PC-9 (cell line): ENCODE data around the gene SLC39A9. TPM values are rescaled to one million over a fixed set of nuclear protein-coding genes. Genes with fewer than 3 reads are reported as not detected.

Source experiments
- BruUV-seq: library from RNA; stranded (reverse); fragments of 400-500 nt; replicated peaks from 2 replicates; lab custom pipeline; 2021; lab: Mats Ljungman, UMichigan
- CTCF ChIA-PET: fragments of 300-600 bp; sonication (Branson Sonifier 250); formaldehyde crosslinking; loops from one replicate; lab custom pipeline; 2022; ENCODE audit warnings: antibody characterized with exemption; lab: Charles Lee
- POLR2A ChIA-PET: fragments of 300-600 bp; sonication (Branson Sonifier 250); formaldehyde crosslinking; loops from one replicate; lab custom pipeline; 2022; ENCODE audit warnings: antibody characterized with exemption; ENCODE audit not compliant: unreplicated experiment; lab: Charles Lee
- DNase-seq, 2 experiments: peaks; one replicate each; pipeline versions ENCODE4 v3.0.0 to v3.0.0-alpha.2; 2015 to 2022; ENCODE audit warnings: mixed read lengths in 1 of 2
- H2AFZ ChIP-seq: fragments of 200-600 bp; sonication (generic); 2 replicates; pipeline ENCODE4 v1.8.1; 2017; ENCODE audit warnings: antibody characterized with exemption
- H3F3A ChIP-seq: fragments of 200-600 bp; sonication (generic); 2 replicates; pipeline ENCODE4 v1.8.1; 2017; ENCODE audit warnings: antibody characterized with exemption, mild to moderate bottlenecking, low read depth; ENCODE audit not compliant: insufficient read depth
- H3K27ac ChIP-seq: fragments of 200-600 bp; sonication (generic); 2 replicates; pipeline ENCODE4 v1.6.1; 2016; ENCODE audit warnings: mixed run types
- H3K27me3 ChIP-seq: fragments of 200-600 bp; sonication (generic); 2 replicates; pipeline ENCODE4 v1.6.1; 2016; ENCODE audit warnings: low read depth, mixed run types; ENCODE audit not compliant: insufficient read depth
- H3K36me3 ChIP-seq: fragments of 200-600 bp; sonication (generic); 2 replicates; pipeline ENCODE4 v1.6.1; 2016; ENCODE audit warnings: low read depth, mixed run types
- H3K4me1 ChIP-seq: fragments of 200-600 bp; sonication (generic); replicated peaks from 2 replicates; pipeline ENCODE4 v1.6.1; 2016; ENCODE audit warnings: mixed run types; ENCODE audit not compliant: insufficient read depth
- H3K4me2 ChIP-seq: fragments of 200-600 bp; sonication (generic); 2 replicates; pipeline ENCODE4 v1.6.1; 2017; ENCODE audit warnings: mixed run types
- H3K4me3 ChIP-seq: fragments of 200-600 bp; sonication (generic); 2 replicates; pipeline ENCODE4 v1.6.1; 2016; ENCODE audit warnings: mixed run types
- H3K79me2 ChIP-seq: fragments of 200-600 bp; sonication (generic); 2 replicates; pipeline ENCODE4 v1.6.1; 2017; ENCODE audit warnings: low read depth, mixed run types
- H3K9me2 ChIP-seq: fragments of 200-600 bp; sonication (generic); 2 replicates; pipeline ENCODE4 v1.8.1; 2017; ENCODE audit warnings: mild to moderate bottlenecking; ENCODE audit not compliant: insufficient read depth
- H3K9me3 ChIP-seq: fragments of 200-600 bp; sonication (generic); 2 replicates; pipeline ENCODE4 v1.8.1; 2016; ENCODE audit warnings: low read depth; ENCODE audit not compliant: insufficient read depth
- H4K20me1 ChIP-seq: fragments of 200-600 bp; sonication (generic); 2 replicates; pipeline ENCODE4 v1.8.1; 2017; ENCODE audit not compliant: insufficient read depth
- CTCF ChIP-seq: fragments of 200-600 bp; sonication (generic); conservative IDR thresholded peaks from 2 replicates; pipeline ENCODE4 v1.6.1; 2017; ENCODE audit warnings: mixed run types, antibody characterized with exemption, mild to moderate bottlenecking, moderate library complexity
- EZH2 ChIP-seq: fragments of 200-600 bp; sonication (generic); IDR thresholded peaks from 2 replicates; pipeline ENCODE4 v1.8.0; 2017; ENCODE audit warnings: antibody characterized with exemption, low read depth
- intact Hi-C: fragments of 100-400 bp; cut with micrococcal nuclease; formaldehyde crosslinking; loops from one replicate; pipeline ENCODE4 v1.10.0; 2022; ENCODE audit not compliant: unreplicated experiment
- total RNA-seq: library from RNA; stranded (reverse); gene quantifications from 2 replicates; pipeline ENCODE4 v1.2.3, GENCODE V29; 2021

Gene SLC39A9
- total RNA-seq, 1 experiment from 2014 or later = 95.1 TPM

DNA sequence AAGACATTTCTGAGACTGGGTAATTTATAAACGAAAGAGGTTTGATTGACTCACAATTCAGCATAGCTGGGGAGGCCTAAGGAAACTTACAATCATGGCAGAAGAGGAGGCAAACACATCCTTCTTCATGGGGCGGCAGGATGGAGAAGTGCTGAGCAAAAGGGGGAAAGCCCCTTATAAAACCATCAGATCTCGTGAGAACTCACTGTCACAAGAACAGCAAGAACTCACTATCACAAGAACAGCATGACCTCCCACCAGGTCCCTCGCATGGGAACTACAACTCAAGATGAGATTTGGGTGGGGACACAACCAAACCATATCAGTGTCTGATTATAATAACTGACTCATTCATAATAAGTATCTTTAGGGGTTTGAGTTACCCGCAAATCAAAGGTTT, 6.4 kb downstream of the SLC39A9 start:
- peaks cover 81% of the 10 kb centered on the region for H4K20me1 ChIP-seq
- H3K27me3 ChIP-seq = no peaks in the 10 kb centered on the region
- no TSS peak for BruUV-seq
- H3K79me2 ChIP-seq = peaks cover 98% of the 10 kb centered on the region
- H3K27ac ChIP-seq = no peak overlapping the region
- intact Hi-C loops = no loop called here
- no peaks in the 10 kb centered on the region for H3K36me3 ChIP-seq
- peaks cover 26% of the 10 kb centered on the region for H3K4me1 ChIP-seq
- H3K9me3 ChIP-seq = no peaks in the 10 kb centered on the region
- ChIA-PET POLR2A (no interaction called here), CTCF (no interaction called here)
- no peaks in the 10 kb centered on the region for H3F3A ChIP-seq
- TF ChIP-seq EZH2 = no peak
- no peak for TF ChIP-seq CTCF
- H3K4me2 ChIP-seq = no peak overlapping the region
- no peaks in the 10 kb centered on the region for H3K9me2 ChIP-seq
- H2AFZ ChIP-seq = no peak overlapping the region
- DNase-seq = no peak
- no peak overlapping the region for H3K4me3 ChIP-seq

GRCh38 chr14:69405762-69406161, 7.3 kb downstream of the SLC39A9 start:
- Histone ChIP-seq H3K9me2 (no peaks in the 10 kb centered on the region), H3K27me3 (no peaks in the 10 kb centered on the region), H3K4me3 (no peak overlapping the region), H3K9me3 (no peaks in the 10 kb centered on the region), H3K36me3 (no peaks in the 10 kb centered on the region), H3K4me1 (peaks cover 18% of the 10 kb centered on the region), H3F3A (no peaks in the 10 kb centered on the region), H4K20me1 (peaks cover 81% of the 10 kb centered on the region), H2AFZ (no peak overlapping the region), H3K4me2 (no peak overlapping the region), H3K27ac (no peak overlapping the region), H3K79me2 (peaks cover 98% of the 10 kb centered on the region)
- no peak for DNase-seq
- no peak for TF ChIP-seq EZH2
- no peak for TF ChIP-seq CTCF
- ChIA-PET CTCF (interaction anchor here (0.8 kb wide), 1 partner anchor 43 kb away, joined by 10 read pairs; no protein-coding TSS in a partner anchor), POLR2A (interaction anchor here (0.6 kb wide), 1 partner anchor 63 kb away, joined by 4 read pairs; no protein-coding TSS in a partner anchor)
- no TSS peak for BruUV-seq
- intact Hi-C loops = no loop called here

GRCh38 chr14:69408331-69408960, 10.0 kb downstream of the SLC39A9 start:
- Histone ChIP-seq H3K79me2 (peaks cover 92% of the 10 kb centered on the region), H3K36me3 (no peaks in the 10 kb centered on the region), H3K9me2 (no peaks in the 10 kb centered on the region), H3F3A (no peaks in the 10 kb centered on the region), H3K9me3 (no peaks in the 10 kb centered on the region), H2AFZ (no peak overlapping the region), H3K4me3 (no peak overlapping the region), H3K27me3 (no peaks in the 10 kb centered on the region), H3K27ac (no peak overlapping the region), H3K4me2 (no peak overlapping the region), H4K20me1 (peaks cover 67% of the 10 kb centered on the region), H3K4me1 (no peaks in the 10 kb centered on the region)
- intact Hi-C loops = no loop called here
- ChIA-PET POLR2A (no interaction called here), CTCF (no interaction called here)
- BruUV-seq = no TSS peak
- DNase-seq = no peak
- no peak for TF ChIP-seq EZH2
- TF ChIP-seq CTCF = no peak
